C4-2B (cell line): ENCODE data around the gene GALNT2.

Experiments used
- ZFX ChIP-seq: fragments of 450-650 bp; IDR thresholded peaks from 2 replicates; pipeline ENCODE4 v1.6.1; 2017
- TF ChIP-seq, protein P1 (sequence below): fragments of 450-650 bp; conservative IDR thresholded peaks from 2 replicates; pipeline ENCODE4 v1.5.1; 2017; ENCODE audit warnings: mild to moderate bottlenecking

- TF ChIP-seq, protein P1, sequence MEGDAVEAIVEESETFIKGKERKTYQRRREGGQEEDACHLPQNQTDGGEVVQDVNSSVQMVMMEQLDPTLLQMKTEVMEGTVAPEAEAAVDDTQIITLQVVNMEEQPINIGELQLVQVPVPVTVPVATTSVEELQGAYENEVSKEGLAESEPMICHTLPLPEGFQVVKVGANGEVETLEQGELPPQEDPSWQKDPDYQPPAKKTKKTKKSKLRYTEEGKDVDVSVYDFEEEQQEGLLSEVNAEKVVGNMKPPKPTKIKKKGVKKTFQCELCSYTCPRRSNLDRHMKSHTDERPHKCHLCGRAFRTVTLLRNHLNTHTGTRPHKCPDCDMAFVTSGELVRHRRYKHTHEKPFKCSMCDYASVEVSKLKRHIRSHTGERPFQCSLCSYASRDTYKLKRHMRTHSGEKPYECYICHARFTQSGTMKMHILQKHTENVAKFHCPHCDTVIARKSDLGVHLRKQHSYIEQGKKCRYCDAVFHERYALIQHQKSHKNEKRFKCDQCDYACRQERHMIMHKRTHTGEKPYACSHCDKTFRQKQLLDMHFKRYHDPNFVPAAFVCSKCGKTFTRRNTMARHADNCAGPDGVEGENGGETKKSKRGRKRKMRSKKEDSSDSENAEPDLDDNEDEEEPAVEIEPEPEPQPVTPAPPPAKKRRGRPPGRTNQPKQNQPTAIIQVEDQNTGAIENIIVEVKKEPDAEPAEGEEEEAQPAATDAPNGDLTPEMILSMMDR, result no peak
- no peak for TF ChIP-seq ZFX
Measured at GRCh38 chr1:230313453-230314141, 246.6 kb downstream of the GALNT2 start.
